GM18519 (cell line): ENCODE measurements around the gene COL6A2.

Experiments used
- ATAC-seq: cut with Tn5 transposase; IDR thresholded peaks from one replicate; pipeline ENCODE4 v1.9.1; 2021; ENCODE audit warnings: mild to moderate bottlenecking, moderate library complexity; ENCODE audit not compliant: unreplicated experiment, low FRiP score

Gene COL6A2

GRCh38 chr21:46151989-46152926 is 54.3 kb downstream of the COL6A2 start:
- ATAC-seq: no peak

- no peak for ATAC-seq
Observed at GRCh38 chr21:46152927-46153246, 55.0 kb downstream of the COL6A2 start.

GRCh38 chr21:46153247-46154154 is 55.6 kb downstream of the COL6A2 start:
- ATAC-seq: no peak

GRCh38 chr21:46154155-46154954 is 56.4 kb downstream of the COL6A2 start:
- ATAC-seq: no peak

- no peak for ATAC-seq
Observed at GRCh38 chr21:46154955-46155513, 57.1 kb downstream of the COL6A2 start.

GRCh38 chr21:46155514-46156377 is 57.8 kb downstream of the COL6A2 start, which contains the start of gene FTCD:
Gene FTCD (minus strand): TSS chr21:46155579. CDS start chr21:46155523, 56 bp downstream.
- ATAC-seq: no peak

- ATAC-seq: no peak
Observed at GRCh38 chr21:46156378-46156645, 58.4 kb downstream of the COL6A2 start.

GRCh38 chr21:46156678-46157077 is 58.8 kb downstream of the COL6A2 start:
- ATAC-seq: no peak

GRCh38 chr21:46157396-46157986 is 59.6 kb downstream of the COL6A2 start:
- ATAC-seq: no peak

- ATAC-seq: no peak
Observed at GRCh38 chr21:46157987-46158451, 60.1 kb downstream of the COL6A2 start.

- no peak for ATAC-seq
Observed at GRCh38 chr21:46158666-46159300, 60.9 kb downstream of the COL6A2 start.

- ATAC-seq: no peak
Observed at GRCh38 chr21:46159390-46159789, 61.5 kb downstream of the COL6A2 start.

GRCh38 chr21:46159841-46160656 is 62.1 kb downstream of the COL6A2 start:
- no peak for ATAC-seq

- no peak for ATAC-seq
Observed at GRCh38 chr21:46160657-46160906, 62.7 kb downstream of the COL6A2 start.

- ATAC-seq: no peak
Observed at GRCh38 chr21:46160907-46161632, 63.2 kb downstream of the COL6A2 start.

GRCh38 chr21:46161633-46162592 is 64.0 kb downstream of the COL6A2 start:
- ATAC-seq: no peak
